Measurements from ENCODE around the gene PEF1. TPM values are rescaled to one million over a fixed set of nuclear protein-coding genes. Genes with fewer than 3 reads are reported as not detected.

The PEF1 gene
- total RNA-seq, 3 donors from 2014 or later (not counting 1 experiment from before 2014, with no cell fraction given) = 48.9 to 62.8 (median 49.9) TPM

DNA sequence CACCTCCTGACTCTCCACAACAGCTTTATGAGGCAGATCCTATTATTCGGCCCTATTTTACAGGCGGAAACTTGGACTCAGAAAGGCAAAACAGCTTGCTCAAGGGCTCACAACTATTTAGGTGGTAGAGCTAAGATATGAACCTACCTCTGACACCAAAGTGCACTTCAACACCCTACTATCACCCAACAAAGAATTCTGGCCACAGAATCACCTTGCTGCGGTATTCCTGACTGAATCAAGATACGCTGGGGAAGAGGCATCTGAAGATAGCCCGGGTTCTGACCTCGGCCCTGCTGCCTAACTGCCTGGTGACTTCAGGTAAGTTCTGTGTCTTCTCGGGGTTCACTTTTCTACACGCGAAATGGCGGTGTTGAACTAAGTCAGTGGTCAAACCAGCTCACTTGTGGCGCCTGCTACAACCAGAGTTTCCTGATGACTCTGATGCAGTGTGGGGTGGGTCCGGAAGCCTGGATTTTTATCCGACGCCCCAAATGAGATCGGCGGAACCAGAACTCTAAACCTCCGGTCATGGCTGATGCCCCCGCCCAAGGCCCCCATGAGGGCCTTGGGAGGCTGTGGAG, 608 bp downstream of the PEF1 start:
- peak; percentile 58 to 81 (median 60) for ATAC-seq
- intact Hi-C loops (cut with micrococcal nuclease) = no loop called here
- Histone ChIP-seq H3K27ac (ENCODE audit: low read length) (peak overlapping the region; percentile 88), H3K27me3 (ENCODE audit: control insufficient read depth, insufficient read depth, low read length) (no peaks in the 10 kb centered on the region), H3K4me3 (ENCODE audit: low read length) (peak overlapping the region; percentile 57), H3K4me1 (ENCODE audit: control insufficient read depth, insufficient read depth, low read length) (peaks cover 23% of the 10 kb centered on the region), H3K36me3 (ENCODE audit: control insufficient read depth, insufficient read depth, low read length) (peaks cover 2% of the 10 kb centered on the region), H3K9me3 (ENCODE audit: control insufficient read depth, insufficient read depth, low read length) (no peaks in the 10 kb centered on the region)
- Mint-ChIP-seq H3K9me3 (no peaks in the 10 kb centered on the region), H3K36me3 (no peaks in the 10 kb centered on the region), H3K27me3 (ENCODE audit: low read depth in 2 of 2) (no peaks in the 10 kb centered on the region), H3K4me3 (peak overlapping the region; percentile 100), H3K4me1 (peaks cover 34 to 39% of the 10 kb centered on the region in 2 donors), H3K27ac (peak overlapping the region; percentile 100)
- no peak for DNase-seq
- WGBS (ENCODE audit: insufficient coverage) = 6% methylated on average over 18 of the region's 18 CpGs
- TF ChIP-seq, protein P1, sequence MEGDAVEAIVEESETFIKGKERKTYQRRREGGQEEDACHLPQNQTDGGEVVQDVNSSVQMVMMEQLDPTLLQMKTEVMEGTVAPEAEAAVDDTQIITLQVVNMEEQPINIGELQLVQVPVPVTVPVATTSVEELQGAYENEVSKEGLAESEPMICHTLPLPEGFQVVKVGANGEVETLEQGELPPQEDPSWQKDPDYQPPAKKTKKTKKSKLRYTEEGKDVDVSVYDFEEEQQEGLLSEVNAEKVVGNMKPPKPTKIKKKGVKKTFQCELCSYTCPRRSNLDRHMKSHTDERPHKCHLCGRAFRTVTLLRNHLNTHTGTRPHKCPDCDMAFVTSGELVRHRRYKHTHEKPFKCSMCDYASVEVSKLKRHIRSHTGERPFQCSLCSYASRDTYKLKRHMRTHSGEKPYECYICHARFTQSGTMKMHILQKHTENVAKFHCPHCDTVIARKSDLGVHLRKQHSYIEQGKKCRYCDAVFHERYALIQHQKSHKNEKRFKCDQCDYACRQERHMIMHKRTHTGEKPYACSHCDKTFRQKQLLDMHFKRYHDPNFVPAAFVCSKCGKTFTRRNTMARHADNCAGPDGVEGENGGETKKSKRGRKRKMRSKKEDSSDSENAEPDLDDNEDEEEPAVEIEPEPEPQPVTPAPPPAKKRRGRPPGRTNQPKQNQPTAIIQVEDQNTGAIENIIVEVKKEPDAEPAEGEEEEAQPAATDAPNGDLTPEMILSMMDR (IDR thresholded peaks at IDR 0.05) = no peak

DNA sequence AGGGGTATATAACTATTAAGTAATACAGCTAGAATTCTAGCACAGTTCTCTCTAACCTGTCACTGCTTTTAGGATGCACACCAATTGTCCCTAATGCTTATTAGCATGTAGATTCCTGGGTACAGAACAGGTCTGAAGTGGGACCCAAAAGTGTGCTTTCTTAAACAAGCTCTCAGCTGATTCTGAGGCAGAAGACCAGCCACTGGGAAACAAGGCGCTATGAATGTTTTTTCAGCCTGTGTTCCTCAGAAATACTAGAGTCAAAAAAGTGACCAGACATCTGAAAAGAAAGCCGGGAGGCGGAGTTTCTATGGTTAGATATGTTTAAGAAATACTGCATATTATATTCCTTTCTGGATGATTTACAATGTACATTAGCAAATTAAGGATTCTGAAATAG, 1.8 kb downstream of the PEF1 start:
- no peak overlapping the region for H3K4me3 ChIP-seq (ENCODE audit: low read length)
- Mint-ChIP-seq H3K27ac (peak overlapping the region in 1 of 2 donors; percentile 100), H3K4me1 (peaks cover 36 to 50% of the 10 kb centered on the region in 2 donors), H3K27me3 (ENCODE audit: low read depth in 2 of 2) (no peaks in the 10 kb centered on the region), H3K36me3 (no peaks in the 10 kb centered on the region), H3K4me3 (peak overlapping the region; percentile 100), H3K9me3 (no peaks in the 10 kb centered on the region)
- no peaks in the 10 kb centered on the region for H3K9me3 ChIP-seq (ENCODE audit: control insufficient read depth, insufficient read depth, low read length)
- H3K27me3 ChIP-seq (ENCODE audit: control insufficient read depth, insufficient read depth, low read length) = no peaks in the 10 kb centered on the region
- peaks cover 2% of the 10 kb centered on the region for H3K36me3 ChIP-seq (ENCODE audit: control insufficient read depth, insufficient read depth, low read length)
- intact Hi-C loops (cut with micrococcal nuclease) = no loop called here
- DNase-seq (no peak), ATAC-seq (no peak)
- no peak overlapping the region for H3K27ac ChIP-seq (ENCODE audit: low read length)
- 98% methylated on average over 2 of the region's 3 CpGs for WGBS (ENCODE audit: insufficient coverage)
- TF ChIP-seq, protein P1 (IDR thresholded peaks at IDR 0.05) = no peak
- H3K4me1 ChIP-seq (ENCODE audit: control insufficient read depth, insufficient read depth, low read length) = peaks cover 27% of the 10 kb centered on the region

DNA sequence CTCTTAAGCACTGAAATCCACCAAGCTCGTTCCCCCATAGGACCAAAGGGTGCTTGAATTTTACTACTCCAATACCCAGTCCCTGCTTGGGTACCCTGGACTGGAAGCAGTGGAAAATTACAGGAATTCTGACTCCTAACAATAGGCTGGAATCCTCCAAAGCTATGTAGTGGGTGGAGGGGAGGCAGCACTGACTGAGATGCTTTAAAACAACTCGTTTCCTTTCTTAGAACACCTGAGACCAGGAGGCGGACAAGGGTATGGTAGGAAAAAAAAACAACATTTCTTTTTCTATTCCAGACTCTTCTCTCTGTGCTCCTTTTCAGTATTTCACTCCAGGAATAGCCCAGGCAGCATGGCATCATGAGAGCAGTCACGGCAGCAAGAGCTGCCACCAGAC, 2.3 kb downstream of the PEF1 start:
- TF ChIP-seq, protein P1 (IDR thresholded peaks at IDR 0.05) = no peak
- intact Hi-C loops (cut with micrococcal nuclease) = no loop called here
- DNase-seq (no peak), ATAC-seq (no peak)
- no peaks in the 10 kb centered on the region for H3K9me3 ChIP-seq (ENCODE audit: control insufficient read depth, insufficient read depth, low read length)
- no peaks in the 10 kb centered on the region for H3K36me3 Mint-ChIP-seq
- H3K27ac ChIP-seq (ENCODE audit: low read length) = no peak overlapping the region
- H3K4me3 ChIP-seq (ENCODE audit: low read length) = no peak overlapping the region
- no peak overlapping the region for H3K27ac Mint-ChIP-seq
- peaks cover 41 to 55% of the 10 kb centered on the region in 2 donors for H3K4me1 Mint-ChIP-seq
- peaks cover 27% of the 10 kb centered on the region for H3K4me1 ChIP-seq (ENCODE audit: control insufficient read depth, insufficient read depth, low read length)
- H3K36me3 ChIP-seq (ENCODE audit: control insufficient read depth, insufficient read depth, low read length) = peaks cover 2% of the 10 kb centered on the region
- WGBS (ENCODE audit: insufficient coverage) = 97% methylated on average over 2 of the region's 4 CpGs
- no peaks in the 10 kb centered on the region for H3K27me3 Mint-ChIP-seq (ENCODE audit: low read depth in 2 of 2)
- no peaks in the 10 kb centered on the region for H3K9me3 Mint-ChIP-seq
- no peak overlapping the region for H3K4me3 Mint-ChIP-seq
- H3K27me3 ChIP-seq (ENCODE audit: control insufficient read depth, insufficient read depth, low read length) = no peaks in the 10 kb centered on the region

DNA sequence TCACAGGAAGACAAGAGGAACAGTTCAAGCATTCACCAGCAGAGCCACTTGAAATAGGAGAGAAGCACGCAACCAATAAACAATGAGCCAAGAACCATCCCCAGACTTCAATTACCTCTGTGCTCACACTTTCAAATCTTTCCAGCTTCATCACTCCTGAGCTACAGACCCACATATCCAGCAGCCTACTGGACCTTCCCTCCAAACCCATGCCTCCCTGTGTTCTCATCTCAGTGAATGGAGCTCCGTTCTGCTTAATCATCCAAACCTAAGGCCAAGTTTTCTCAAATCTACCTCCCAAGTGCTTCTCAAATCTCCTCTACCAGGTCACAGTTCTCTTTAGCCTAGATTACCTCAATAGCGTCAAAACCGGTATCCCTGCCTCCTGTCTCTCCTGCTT, 3.7 kb downstream of the PEF1 start:
- ATAC-seq (no peak), DNase-seq (no peak)
- peaks cover 2% of the 10 kb centered on the region for H3K36me3 ChIP-seq (ENCODE audit: control insufficient read depth, insufficient read depth, low read length)
- peaks cover 25% of the 10 kb centered on the region for H3K4me1 ChIP-seq (ENCODE audit: control insufficient read depth, insufficient read depth, low read length)
- WGBS (ENCODE audit: insufficient coverage) = over 99% methylated on average over 4 of the region's 4 CpGs
- H3K4me3 ChIP-seq (ENCODE audit: low read length) = no peak overlapping the region
- intact Hi-C loops (cut with micrococcal nuclease) = no loop called here
- no peak overlapping the region for H3K27ac Mint-ChIP-seq
- no peak overlapping the region for H3K4me3 Mint-ChIP-seq
- no peaks in the 10 kb centered on the region for H3K27me3 Mint-ChIP-seq (ENCODE audit: low read depth in 2 of 2)
- H3K4me1 Mint-ChIP-seq = peaks cover 50 to 56% of the 10 kb centered on the region in 2 donors
- TF ChIP-seq, protein P1 (IDR thresholded peaks at IDR 0.05) = no peak
- no peaks in the 10 kb centered on the region for H3K36me3 Mint-ChIP-seq
- no peaks in the 10 kb centered on the region for H3K9me3 Mint-ChIP-seq
- H3K27ac ChIP-seq (ENCODE audit: low read length) = no peak overlapping the region
- no peaks in the 10 kb centered on the region for H3K9me3 ChIP-seq (ENCODE audit: control insufficient read depth, insufficient read depth, low read length)
- no peaks in the 10 kb centered on the region for H3K27me3 ChIP-seq (ENCODE audit: control insufficient read depth, insufficient read depth, low read length)
